ENCODE results near the gene CDH9. TPM values are rescaled to one million over a fixed set of nuclear protein-coding genes. Genes with fewer than 3 reads are reported as not detected.

CDH9 gene
- total RNA-seq, 3 donors from 2014 or later (not counting 1 experiment from before 2014, with no cell fraction given), result not detected

DNA sequence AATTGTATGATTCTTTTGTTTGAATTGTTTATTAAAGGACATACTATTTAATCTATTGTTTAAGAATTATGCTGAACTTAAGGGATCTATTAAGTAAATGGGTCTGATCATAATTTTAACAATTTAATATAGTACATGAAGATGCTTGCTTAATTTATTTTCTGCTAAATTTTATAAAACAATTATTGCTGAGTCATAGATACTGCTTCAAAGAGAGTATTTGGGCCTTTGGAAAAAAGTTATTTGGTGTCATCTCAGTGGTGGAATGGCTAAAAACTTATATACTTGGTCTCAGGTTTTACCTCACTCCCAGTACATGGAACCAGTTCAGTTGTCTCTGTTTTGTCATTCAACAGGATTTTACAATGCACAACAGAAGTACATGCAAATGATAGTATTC lies 145.3 kb downstream of the CDH9 start:
- DNase-seq (no peak), ATAC-seq (no peak)
- Mint-ChIP-seq H3K4me3 (no peak overlapping the region), H3K36me3 (peaks cover 24% of the 10 kb centered on the region), H3K27ac (no peak overlapping the region), H3K27me3 (ENCODE audit: low read depth in 2 of 2) (no peaks in the 10 kb centered on the region), H3K4me1 (no peaks in the 10 kb centered on the region), H3K9me3 (peaks cover 11 to 19% of the 10 kb centered on the region in 2 donors)
- TF ChIP-seq, protein P1, sequence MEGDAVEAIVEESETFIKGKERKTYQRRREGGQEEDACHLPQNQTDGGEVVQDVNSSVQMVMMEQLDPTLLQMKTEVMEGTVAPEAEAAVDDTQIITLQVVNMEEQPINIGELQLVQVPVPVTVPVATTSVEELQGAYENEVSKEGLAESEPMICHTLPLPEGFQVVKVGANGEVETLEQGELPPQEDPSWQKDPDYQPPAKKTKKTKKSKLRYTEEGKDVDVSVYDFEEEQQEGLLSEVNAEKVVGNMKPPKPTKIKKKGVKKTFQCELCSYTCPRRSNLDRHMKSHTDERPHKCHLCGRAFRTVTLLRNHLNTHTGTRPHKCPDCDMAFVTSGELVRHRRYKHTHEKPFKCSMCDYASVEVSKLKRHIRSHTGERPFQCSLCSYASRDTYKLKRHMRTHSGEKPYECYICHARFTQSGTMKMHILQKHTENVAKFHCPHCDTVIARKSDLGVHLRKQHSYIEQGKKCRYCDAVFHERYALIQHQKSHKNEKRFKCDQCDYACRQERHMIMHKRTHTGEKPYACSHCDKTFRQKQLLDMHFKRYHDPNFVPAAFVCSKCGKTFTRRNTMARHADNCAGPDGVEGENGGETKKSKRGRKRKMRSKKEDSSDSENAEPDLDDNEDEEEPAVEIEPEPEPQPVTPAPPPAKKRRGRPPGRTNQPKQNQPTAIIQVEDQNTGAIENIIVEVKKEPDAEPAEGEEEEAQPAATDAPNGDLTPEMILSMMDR (IDR thresholded peaks at IDR 0.05), result no peak
- Histone ChIP-seq H3K27me3 (ENCODE audit: control insufficient read depth, insufficient read depth, low read length) (no peaks in the 10 kb centered on the region), H3K4me1 (ENCODE audit: control insufficient read depth, insufficient read depth, low read length) (no peaks in the 10 kb centered on the region), H3K4me3 (ENCODE audit: low read length) (no peak overlapping the region), H3K36me3 (ENCODE audit: control insufficient read depth, insufficient read depth, low read length) (no peaks in the 10 kb centered on the region), H3K27ac (ENCODE audit: low read length) (no peak overlapping the region), H3K9me3 (ENCODE audit: control insufficient read depth, insufficient read depth, low read length) (no peaks in the 10 kb centered on the region)
- intact Hi-C loops (cut with micrococcal nuclease), result no loop called here

DNA sequence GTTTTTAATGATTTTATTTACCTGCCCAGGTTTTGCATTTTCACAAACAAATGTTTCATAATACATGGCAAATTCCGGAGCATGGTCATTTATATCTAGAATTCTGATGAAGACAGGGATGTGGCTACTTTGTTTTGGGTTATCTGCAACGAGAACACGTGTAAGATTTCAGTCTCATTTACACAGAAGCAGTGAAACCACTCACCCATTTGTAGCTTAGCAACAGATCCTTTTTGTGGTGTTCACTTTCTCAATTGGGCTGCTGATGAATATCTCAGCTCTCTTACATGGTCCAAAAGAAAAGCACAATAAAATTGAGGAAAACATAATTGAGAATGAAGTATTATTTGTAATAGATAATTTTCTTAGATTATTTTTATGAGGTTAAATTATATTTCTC lies 148.6 kb downstream of the CDH9 start:
- TF ChIP-seq, protein P1 (IDR thresholded peaks at IDR 0.05), result no peak
- Histone ChIP-seq H3K27me3 (ENCODE audit: control insufficient read depth, insufficient read depth, low read length) (no peaks in the 10 kb centered on the region), H3K4me1 (ENCODE audit: control insufficient read depth, insufficient read depth, low read length) (no peaks in the 10 kb centered on the region), H3K4me3 (ENCODE audit: low read length) (no peak overlapping the region), H3K36me3 (ENCODE audit: control insufficient read depth, insufficient read depth, low read length) (no peaks in the 10 kb centered on the region), H3K27ac (ENCODE audit: low read length) (no peak overlapping the region), H3K9me3 (ENCODE audit: control insufficient read depth, insufficient read depth, low read length) (no peaks in the 10 kb centered on the region)
- H3K27ac Mint-ChIP-seq, result no peak overlapping the region
- no peaks in the 10 kb centered on the region for H3K27me3 Mint-ChIP-seq (ENCODE audit: low read depth in 2 of 2)
- H3K36me3 Mint-ChIP-seq, result no peaks in the 10 kb centered on the region
- H3K9me3 Mint-ChIP-seq, result peaks cover 4 to 15% of the 10 kb centered on the region in 2 donors
- no peaks in the 10 kb centered on the region for H3K4me1 Mint-ChIP-seq
- DNase-seq (no peak), ATAC-seq (no peak)
- no peak overlapping the region for H3K4me3 Mint-ChIP-seq
- WGBS (ENCODE audit: insufficient coverage), result 52% methylated on average over 2 of the region's 3 CpGs
- intact Hi-C loops (cut with micrococcal nuclease), result no loop called here

DNA sequence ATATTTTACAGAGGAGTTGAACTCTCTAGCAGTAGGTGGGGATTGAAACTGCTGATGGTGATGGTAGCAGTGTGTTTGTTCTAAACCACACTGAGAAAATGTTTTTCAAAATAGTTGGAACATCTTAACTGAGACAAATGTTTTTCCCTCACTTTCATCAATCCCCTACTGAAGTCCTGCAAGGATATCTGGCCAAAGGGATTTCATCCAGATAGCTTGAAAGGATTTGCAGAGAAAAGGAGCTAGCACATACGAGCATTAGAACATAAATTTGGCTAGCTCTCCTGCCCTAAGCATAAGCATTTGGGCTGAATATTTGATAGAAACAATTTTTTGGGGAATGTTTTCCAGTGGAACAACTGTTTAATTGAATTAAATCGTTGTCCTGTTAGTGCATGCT lies 153.9 kb downstream of the CDH9 start:
- TF ChIP-seq, protein P1 (IDR thresholded peaks at IDR 0.05), result no peak
- Histone ChIP-seq H3K4me1 (ENCODE audit: control insufficient read depth, insufficient read depth, low read length) (no peaks in the 10 kb centered on the region), H3K9me3 (ENCODE audit: control insufficient read depth, insufficient read depth, low read length) (no peaks in the 10 kb centered on the region), H3K27me3 (ENCODE audit: control insufficient read depth, insufficient read depth, low read length) (no peaks in the 10 kb centered on the region), H3K36me3 (ENCODE audit: control insufficient read depth, insufficient read depth, low read length) (no peaks in the 10 kb centered on the region), H3K4me3 (ENCODE audit: low read length) (no peak overlapping the region), H3K27ac (ENCODE audit: low read length) (no peak overlapping the region)
- intact Hi-C loops (cut with micrococcal nuclease), result no loop called here
- no peaks in the 10 kb centered on the region for H3K4me1 Mint-ChIP-seq
- WGBS (ENCODE audit: insufficient coverage), result 72% methylated on average over 2 of the region's 2 CpGs
- no peaks in the 10 kb centered on the region for H3K36me3 Mint-ChIP-seq
- no peaks in the 10 kb centered on the region for H3K27me3 Mint-ChIP-seq (ENCODE audit: low read depth in 2 of 2)
- no peak for DNase-seq
- H3K9me3 Mint-ChIP-seq, result peaks cover 11 to 21% of the 10 kb centered on the region in 2 donors
- ATAC-seq, result no peak
- H3K27ac Mint-ChIP-seq, result no peak overlapping the region
- H3K4me3 Mint-ChIP-seq, result no peak overlapping the region

DNA sequence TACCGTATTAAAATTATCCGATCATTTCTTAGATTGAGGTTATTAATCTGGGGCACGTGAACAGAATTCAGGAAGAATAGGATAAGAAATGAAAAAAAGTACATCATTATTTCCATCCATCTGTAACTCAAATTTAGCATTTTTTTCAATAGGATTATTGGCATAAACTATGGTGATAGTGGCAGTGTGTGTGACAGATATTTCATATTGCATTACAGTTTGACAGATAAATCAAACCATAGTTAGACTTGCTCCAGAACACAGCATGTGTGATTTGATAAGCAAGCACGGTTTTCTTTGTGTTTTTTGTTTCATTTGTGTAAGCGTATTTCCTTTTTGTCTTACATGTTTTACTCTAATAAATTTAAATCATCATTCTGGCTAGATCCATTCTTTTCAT lies 155.0 kb downstream of the CDH9 start:
- no peaks in the 10 kb centered on the region for H3K27me3 Mint-ChIP-seq (ENCODE audit: low read depth in 2 of 2)

More for the DNA sequence above, 155.0 kb downstream of the CDH9 start:
- Mint-ChIP-seq H3K4me1 (no peaks in the 10 kb centered on the region), H3K36me3 (no peaks in the 10 kb centered on the region), H3K27ac (no peak overlapping the region), H3K4me3 (no peak overlapping the region), H3K9me3 (peaks cover 11 to 26% of the 10 kb centered on the region in 2 donors)
- Histone ChIP-seq H3K27ac (ENCODE audit: low read length) (no peak overlapping the region), H3K9me3 (ENCODE audit: control insufficient read depth, insufficient read depth, low read length) (no peaks in the 10 kb centered on the region), H3K36me3 (ENCODE audit: control insufficient read depth, insufficient read depth, low read length) (no peaks in the 10 kb centered on the region), H3K4me3 (ENCODE audit: low read length) (no peak overlapping the region), H3K27me3 (ENCODE audit: control insufficient read depth, insufficient read depth, low read length) (no peaks in the 10 kb centered on the region), H3K4me1 (ENCODE audit: control insufficient read depth, insufficient read depth, low read length) (no peaks in the 10 kb centered on the region)
- TF ChIP-seq, protein P1 (IDR thresholded peaks at IDR 0.05), result no peak
- WGBS (ENCODE audit: insufficient coverage), result 100% methylated on average over 1 of the region's 5 CpGs
- DNase-seq (no peak), ATAC-seq (no peak)
- intact Hi-C loops (cut with micrococcal nuclease), result no loop called here
